C4-2B (cell line): ENCODE results near the gene ASCC2.

Experiments used
- H3K27ac ChIP-seq: fragments of 450-650 bp; 2 replicates; pipeline ENCODE4 v1.5.1; 2017
- CTCF ChIP-seq: fragments of 450-650 bp; conservative IDR thresholded peaks from 2 replicates; pipeline ENCODE4 v1.5.1; 2017; ENCODE audit warnings: mild to moderate bottlenecking
- ZFX ChIP-seq: fragments of 450-650 bp; IDR thresholded peaks from 2 replicates; pipeline ENCODE4 v1.6.1; 2017

The ASCC2 gene

GRCh38 chr22:29816128-29816527, 21.9 kb downstream of the ASCC2 start:
- TF ChIP-seq CTCF, result no peak
- TF ChIP-seq ZFX, result no peak
- no peak overlapping the region for H3K27ac ChIP-seq

DNA sequence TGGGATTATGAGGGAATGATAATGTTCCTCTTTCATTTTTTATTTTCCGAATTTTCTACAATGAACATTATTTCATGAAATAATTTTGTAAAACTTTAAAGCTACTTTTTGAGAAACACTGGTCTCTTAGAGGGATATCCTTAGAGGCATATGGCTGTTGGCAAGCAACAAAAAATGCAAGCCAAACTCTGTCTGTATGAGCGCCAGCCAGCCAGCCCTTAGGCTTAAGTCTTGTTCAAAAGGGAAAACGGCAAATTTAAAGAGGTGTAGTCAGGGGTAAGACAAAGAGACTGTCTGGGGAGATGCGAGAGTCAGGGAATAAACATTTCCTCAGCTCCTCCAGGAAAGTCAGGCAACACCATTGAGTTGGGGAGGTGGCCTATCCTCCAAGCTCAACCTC, 22.5 kb downstream of the ASCC2 start:
- TF ChIP-seq ZFX (no peak), CTCF (no peak)
- no peak overlapping the region for H3K27ac ChIP-seq

- TF ChIP-seq CTCF (no peak), ZFX (no peak)
- H3K27ac ChIP-seq, result peak overlapping the region; percentile 17
Measured at GRCh38 chr22:29814003-29814402, 24.1 kb downstream of the ASCC2 start.

GRCh38 chr22:29813563-29813962, 24.5 kb downstream of the ASCC2 start:
- peak overlapping the region; percentile 17; the same call in 1 of the 2 replicates for H3K27ac ChIP-seq

GRCh38 chr22:29813126-29813525, 24.9 kb downstream of the ASCC2 start:
- TF ChIP-seq CTCF (no peak), ZFX (no peak)
- peak overlapping the region; percentile 17 for H3K27ac ChIP-seq

More at GRCh38 chr22:29813563-29813962, 24.5 kb downstream of the ASCC2 start:
- TF ChIP-seq CTCF (no peak; the same call in 1 of the 2 replicates), ZFX (no peak)

- TF ChIP-seq ZFX (no peak), CTCF (no peak)
- peak overlapping the region; percentile 17 for H3K27ac ChIP-seq
Measured at GRCh38 chr22:29811377-29811776, 26.7 kb downstream of the ASCC2 start.

GRCh38 chr22:29810216-29810615, 27.9 kb downstream of the ASCC2 start:
- H3K27ac ChIP-seq, result peak overlapping the region; percentile 69
- no peak for TF ChIP-seq CTCF
- no peak for TF ChIP-seq ZFX
